HG03457 (cell line): ENCODE measurements around the gene EFNA4.

ENCODE experiments used
- ATAC-seq: cut with Tn5 transposase; IDR thresholded peaks from one replicate; pipeline ENCODE4 v1.9.1; 2021; ENCODE audit warnings: moderate number of reproducible peaks; ENCODE audit not compliant: unreplicated experiment

EFNA4 gene

GRCh38 chr1:155051342-155051776, 12.2 kb upstream of the EFNA4 start:
- ATAC-seq = no peak

- ATAC-seq = no peak
Observed at GRCh38 chr1:155051777-155052398, 11.7 kb upstream of the EFNA4 start.

- ATAC-seq = no peak
Observed at GRCh38 chr1:155052439-155053395, 10.8 kb upstream of the EFNA4 start.

DNA sequence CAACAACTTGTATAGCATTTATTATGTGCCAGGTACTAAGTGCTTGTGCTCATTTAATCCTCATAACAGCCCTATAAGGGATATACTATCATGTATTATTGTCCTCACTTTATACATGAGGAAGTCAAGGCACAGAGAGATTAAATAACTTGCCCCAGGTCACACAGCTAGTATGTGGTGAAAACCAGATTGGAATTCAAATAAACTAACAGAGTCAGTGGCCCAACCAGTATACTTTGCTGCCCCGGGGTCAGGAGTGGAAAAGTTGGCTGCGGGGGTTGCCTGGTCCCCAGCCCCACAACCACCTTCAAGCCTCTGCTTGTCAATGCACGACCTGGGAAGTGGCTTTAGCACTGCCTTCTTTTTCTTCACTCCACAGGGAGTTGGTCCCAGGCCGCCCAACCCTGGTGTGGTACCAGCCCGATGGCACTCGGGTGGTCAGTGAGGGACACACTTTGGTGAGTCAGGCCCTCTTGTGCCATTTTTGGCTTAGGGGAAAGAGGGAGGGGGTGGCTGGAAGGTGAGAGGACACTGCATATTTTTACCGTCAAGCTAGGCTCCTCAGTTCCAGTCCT, 9.9 kb upstream of the EFNA4 start:
- ATAC-seq = no peak

GRCh38 chr1:155057104-155057503, 6.4 kb upstream of the EFNA4 start:
- ATAC-seq = no peak

DNA sequence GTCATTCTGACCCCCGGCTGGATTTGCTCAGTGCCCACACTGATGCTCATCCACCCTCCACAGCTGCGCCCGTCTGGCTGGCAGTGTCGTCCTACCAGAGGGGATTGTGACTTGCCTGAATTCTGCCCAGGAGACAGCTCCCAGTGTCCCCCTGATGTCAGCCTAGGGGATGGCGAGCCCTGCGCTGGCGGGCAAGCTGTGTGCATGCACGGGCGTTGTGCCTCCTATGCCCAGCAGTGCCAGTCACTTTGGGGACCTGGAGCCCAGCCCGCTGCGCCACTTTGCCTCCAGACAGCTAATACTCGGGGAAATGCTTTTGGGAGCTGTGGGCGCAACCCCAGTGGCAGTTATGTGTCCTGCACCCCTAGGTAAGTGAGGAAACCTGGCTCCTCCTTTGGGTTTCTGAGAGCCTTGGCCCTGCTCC, 5.7 kb upstream of the EFNA4 start:
- ATAC-seq = no peak

- ATAC-seq = no peak
Observed at GRCh38 chr1:155060736-155061135, 2.8 kb upstream of the EFNA4 start.

GRCh38 chr1:155061381-155062150, 2.0 kb upstream of the EFNA4 start:
- no peak for ATAC-seq

GRCh38 chr1:155062151-155062686, 1.3 kb upstream of the EFNA4 start:
- no peak for ATAC-seq

- no peak for ATAC-seq
Observed at GRCh38 chr1:155062702-155063411, 683 bp upstream of the EFNA4 start.

- ATAC-seq = no peak
Observed at GRCh38 chr1:155064111-155064831, 731 bp downstream of the EFNA4 start.

DNA sequence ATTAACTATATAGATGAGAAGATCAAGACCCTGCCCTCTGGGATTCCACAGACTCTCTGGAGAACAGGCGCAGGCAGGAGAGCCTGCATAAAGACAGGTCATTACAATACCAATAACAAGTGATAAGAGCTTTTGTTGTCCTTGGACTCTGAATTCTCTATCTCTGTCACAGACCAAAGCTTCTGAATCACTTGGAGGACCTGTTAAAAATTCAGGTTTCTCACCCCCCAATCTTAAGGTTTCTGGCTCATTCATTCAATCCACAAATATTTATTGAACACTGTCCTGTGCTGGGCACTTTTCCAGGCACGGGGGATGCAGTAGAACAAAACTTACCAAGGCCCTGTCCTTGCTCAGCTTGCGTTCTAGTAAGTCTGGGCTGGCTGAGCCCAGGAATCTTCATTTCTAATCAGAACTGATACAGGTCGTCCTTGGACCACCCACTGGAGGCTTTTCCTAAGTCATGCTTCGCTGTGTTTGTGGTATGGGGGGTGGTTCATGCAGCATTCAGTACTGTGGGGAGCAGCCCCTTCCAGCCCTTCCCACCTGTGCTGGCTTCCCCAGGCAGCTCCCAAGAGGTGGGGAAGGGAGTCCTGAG, 1.4 kb downstream of the EFNA4 start:
- ATAC-seq = no peak

DNA sequence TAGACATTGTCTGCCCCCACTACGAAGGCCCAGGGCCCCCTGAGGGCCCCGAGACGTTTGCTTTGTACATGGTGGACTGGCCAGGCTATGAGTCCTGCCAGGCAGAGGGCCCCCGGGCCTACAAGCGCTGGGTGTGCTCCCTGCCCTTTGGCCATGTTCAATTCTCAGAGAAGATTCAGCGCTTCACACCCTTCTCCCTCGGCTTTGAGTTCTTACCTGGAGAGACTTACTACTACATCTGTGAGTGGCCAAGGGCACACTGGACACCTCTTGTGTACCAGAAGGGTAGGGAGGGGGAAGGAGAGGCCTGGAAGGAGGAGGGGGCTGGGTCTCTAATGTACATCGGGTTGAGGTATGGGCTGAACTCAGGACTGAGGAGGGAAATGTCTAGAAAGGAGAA, 3.2 kb downstream of the EFNA4 start:
- ATAC-seq = no peak

- ATAC-seq = no peak
Observed at GRCh38 chr1:155068599-155068998, 5.1 kb downstream of the EFNA4 start.

- no peak for ATAC-seq
Observed at GRCh38 chr1:155069551-155070157, 6.1 kb downstream of the EFNA4 start.

DNA sequence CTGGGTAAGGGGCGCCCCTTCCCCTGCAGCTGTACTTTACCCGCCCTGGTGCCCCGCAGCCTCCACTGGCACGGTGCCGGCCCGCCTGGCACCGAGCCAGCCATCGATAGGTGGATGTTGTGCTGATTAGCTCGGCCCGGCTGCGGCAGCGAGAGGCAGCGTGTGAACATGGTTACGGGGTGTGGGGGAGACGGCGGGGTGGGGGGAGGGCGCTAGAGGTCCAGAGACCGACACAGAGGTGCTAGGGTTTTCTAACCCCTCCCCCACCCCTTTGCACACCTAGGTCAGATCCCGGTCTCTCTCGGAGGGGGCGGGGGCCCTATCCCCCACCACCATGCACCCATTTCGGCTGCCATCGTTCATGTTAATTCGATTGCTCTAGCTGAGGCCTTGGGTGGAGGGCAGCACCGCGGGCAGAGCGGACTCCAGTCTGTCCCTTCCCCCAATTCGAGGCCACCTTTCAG, 6.7 kb downstream of the EFNA4 start:
- no peak for ATAC-seq

- ATAC-seq = no peak
Observed at GRCh38 chr1:155070721-155071569, 7.4 kb downstream of the EFNA4 start.

DNA sequence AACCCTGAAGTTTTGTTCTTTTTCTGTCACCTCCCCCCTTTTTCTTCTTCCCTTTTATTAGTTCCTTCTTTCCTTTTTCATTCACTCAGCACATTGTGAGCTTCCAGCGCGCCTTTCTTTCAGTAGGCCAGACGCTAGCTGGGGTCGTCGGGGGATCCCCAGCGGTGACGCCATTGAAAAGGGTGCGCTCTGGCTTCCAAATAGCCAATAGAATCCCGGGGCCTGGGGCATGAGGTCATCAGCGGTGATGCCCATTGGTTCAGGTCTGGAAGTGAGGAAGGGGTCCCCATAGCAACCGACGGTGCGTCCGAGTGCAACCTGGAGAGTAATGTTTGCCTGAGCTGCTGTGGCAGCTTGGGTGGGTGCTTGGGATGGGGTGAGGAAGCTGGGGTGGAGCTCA, 8.2 kb downstream of the EFNA4 start:
- ATAC-seq = no peak
